ENCODE measurements around the gene HNMT.
A peak's percentile ranks its signal among the peaks of the same experiment; 100 is the strongest.
"Not testable (repeated sequence)": the region's sequence is repeated elsewhere in the genome, so short reads cannot be mapped to it uniquely, and the experiment has no call there.

HNMT gene

DNA sequence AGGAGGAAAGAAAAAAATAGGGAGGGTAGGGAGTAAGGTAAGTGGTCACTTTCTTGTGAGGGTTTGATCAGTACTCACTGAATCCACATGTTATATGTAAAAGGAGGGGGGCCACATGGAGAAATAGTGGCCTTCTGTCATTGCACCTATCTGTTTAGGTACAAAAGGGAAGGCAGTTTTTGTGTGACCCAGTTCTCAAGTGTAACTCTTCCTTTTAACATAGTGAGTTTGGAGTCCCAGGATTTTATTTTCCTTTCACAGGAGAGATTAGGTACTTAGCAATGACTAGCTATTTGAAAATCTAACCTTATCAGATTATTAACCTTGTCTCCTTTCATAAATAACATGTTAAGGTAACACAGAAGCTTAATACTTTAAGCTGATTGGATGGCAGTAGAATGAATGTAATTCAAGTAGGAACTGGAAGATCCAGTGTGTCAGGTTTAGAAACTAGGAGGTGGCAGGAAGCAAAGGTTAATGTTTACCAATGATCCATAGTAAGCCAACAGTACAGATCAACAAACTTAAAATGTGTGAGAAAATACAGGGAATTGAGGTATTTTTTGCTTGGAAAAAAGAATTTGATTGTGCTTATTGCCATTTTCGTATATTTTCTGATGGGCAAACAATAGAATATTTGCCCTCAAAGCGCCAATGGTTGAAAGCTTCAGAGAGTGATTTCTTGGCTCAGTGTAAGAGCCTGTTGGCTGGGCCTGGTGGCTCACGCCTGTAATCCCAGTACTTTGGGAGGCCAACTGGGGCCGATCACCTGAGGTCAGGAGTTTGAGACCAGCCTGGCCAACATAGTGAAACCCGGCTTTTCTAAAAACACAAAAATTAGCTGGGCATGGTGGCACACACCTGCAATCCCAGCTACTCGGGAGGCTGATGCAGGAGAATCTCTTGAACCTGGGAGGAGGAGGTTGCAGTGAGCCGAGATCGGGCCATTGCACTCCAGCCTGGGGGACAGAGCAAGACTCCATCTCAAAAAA is 11.3 kb downstream of the HNMT start:
- no peak for DNase-seq (ENCODE audit: low spot score)

GRCh38 chr2:137976274-137976673 is 12.0 kb downstream of the HNMT start:
- no peak for DNase-seq (ENCODE audit: low spot score)

- DNase-seq (ENCODE audit: low spot score), result no peak
These were observed 13.5 kb downstream of the HNMT start for GRCh38 chr2:137977790-137978189.

- DNase-seq (ENCODE audit: low spot score), result no peak
These were observed 16.2 kb downstream of the HNMT start for GRCh38 chr2:137980459-137980858.

DNA sequence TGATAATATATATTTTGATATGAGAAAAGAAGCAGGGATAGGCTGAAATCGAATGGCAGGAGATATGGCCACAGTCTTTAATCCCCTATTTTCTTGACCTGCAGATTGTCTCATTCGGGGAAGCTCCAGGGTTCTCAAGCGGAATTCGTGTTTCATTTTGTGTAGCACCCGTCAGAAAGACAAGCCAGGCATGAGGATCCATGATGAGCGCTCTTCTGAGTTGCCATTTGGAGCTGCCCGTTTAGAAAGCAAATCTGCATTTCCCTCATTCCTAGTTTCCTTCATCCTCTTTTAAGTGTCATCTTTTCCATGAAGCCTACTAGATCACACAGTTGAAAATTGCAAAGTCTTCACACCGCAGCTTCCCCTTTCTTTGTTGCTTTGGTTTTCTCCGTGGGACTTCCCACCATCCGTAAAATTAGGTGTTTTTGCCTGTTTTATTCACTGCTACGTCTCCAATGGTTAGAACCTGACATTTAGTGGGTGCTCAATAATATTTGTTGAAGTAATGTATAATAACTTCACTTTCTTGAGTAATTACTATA is 16.9 kb downstream of the HNMT start:
- peak; percentile 12 for DNase-seq (ENCODE audit: low spot score)

- no peak for DNase-seq (ENCODE audit: low spot score)
These were observed 19.3 kb downstream of the HNMT start for GRCh38 chr2:137983581-137983980.

DNA sequence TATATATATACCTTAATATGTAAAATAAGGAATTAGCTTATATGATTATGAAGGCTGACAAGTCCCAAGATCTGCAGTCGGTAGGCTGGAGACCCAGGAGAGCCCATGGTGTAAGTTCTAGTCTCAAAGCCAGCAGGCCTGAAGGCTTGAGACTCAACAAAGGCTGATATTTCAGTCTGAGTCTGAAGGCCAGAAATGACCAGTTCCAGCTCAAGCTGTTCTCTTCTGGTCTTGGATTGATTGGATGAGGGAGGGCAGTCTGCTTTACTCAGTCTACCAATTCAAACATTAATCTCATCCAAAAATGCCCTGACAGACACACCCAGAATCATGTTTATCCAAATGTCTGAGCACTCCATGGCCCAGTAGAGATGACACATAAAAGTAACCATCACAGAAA is 22.0 kb downstream of the HNMT start:
- no peak for DNase-seq (ENCODE audit: low spot score)

- DNase-seq (ENCODE audit: low spot score), result no peak
These were observed 22.7 kb downstream of the HNMT start for GRCh38 chr2:137987011-137987410.

GRCh38 chr2:137991078-137991477 is 26.8 kb downstream of the HNMT start:
- no peak for DNase-seq (ENCODE audit: low spot score)

DNA sequence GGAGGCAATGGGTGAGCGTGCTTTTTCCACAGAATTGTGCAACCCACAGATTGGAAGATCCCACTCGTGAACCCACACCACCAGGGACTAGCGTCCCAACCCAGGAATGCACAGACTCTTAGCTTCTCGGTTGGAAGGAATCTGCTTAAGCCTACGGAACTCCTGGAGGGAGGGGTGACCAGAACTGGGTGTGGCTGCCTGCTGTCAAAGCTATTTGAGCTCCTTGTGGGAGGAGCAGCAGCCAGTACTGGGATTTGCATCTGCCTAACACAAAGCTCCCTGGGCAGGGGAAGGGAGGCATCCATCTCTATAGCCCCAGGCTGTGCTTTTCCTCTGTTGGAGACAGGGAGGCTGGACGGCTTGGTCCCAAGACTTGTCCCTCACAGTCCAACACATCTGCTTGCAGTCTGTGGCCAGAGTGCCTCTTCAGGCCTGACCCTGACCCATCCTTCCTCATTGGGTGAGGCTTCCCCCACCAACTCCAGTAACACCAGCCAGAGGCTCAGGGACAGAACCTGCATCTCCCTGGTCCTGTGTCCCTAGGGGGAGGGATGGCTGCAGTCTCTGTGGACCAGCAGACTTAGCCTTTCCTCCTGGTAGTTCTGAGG is 27.9 kb downstream of the HNMT start:
- no peak for DNase-seq (ENCODE audit: low spot score)

GRCh38 chr2:137993715-137994476 is 29.6 kb downstream of the HNMT start:
- DNase-seq (ENCODE audit: low spot score), result not testable (repeated sequence)

GRCh38 chr2:137995368-137995767 is 31.1 kb downstream of the HNMT start:
- DNase-seq (ENCODE audit: low spot score), result not testable (repeated sequence)

- DNase-seq (ENCODE audit: low spot score), result not testable (repeated sequence)
These were observed 31.9 kb downstream of the HNMT start for GRCh38 chr2:137996158-137996557.

- no peak for DNase-seq (ENCODE audit: low spot score)
These were observed 33.5 kb downstream of the HNMT start for GRCh38 chr2:137997733-137998132.

DNA sequence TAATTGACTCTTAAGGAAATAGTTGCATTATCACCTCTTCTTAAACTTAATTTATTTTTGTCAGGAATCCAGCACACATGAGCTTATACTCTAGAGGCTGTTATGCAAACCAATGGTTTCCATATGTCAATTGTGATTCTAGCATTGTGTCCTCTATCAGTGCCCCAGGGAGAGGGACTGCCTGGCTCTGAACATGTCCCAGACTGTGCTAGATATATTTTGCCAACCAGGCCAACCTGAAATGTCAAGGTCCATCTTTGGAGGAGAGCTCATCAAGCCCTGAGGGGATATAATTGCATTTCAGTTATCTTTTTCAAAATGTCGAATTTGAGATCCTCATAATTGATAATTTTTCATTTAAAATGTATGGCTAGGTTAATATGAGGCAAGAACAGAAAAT is 34.2 kb downstream of the HNMT start:
- no peak for DNase-seq (ENCODE audit: low spot score)

DNA sequence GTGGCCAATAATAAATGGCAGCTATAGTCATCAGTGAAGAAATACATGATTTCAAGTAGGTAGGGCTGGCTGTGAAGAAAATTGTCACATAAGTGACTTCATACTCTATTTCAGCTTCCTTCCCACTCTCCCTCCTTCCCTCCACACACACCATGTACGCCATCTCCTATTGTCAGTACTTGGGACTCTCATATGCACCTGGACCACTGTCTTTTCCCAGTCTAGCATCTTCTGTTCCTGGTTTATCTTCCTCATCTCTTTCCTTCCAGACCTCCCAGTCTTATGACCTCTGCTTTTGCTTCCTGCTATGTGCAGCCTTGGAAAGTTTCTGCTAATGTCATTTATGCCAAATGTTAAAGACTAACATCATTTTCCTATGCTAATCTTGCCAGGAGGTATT is 35.0 kb downstream of the HNMT start:
- DNase-seq (ENCODE audit: low spot score), result no peak

DNA sequence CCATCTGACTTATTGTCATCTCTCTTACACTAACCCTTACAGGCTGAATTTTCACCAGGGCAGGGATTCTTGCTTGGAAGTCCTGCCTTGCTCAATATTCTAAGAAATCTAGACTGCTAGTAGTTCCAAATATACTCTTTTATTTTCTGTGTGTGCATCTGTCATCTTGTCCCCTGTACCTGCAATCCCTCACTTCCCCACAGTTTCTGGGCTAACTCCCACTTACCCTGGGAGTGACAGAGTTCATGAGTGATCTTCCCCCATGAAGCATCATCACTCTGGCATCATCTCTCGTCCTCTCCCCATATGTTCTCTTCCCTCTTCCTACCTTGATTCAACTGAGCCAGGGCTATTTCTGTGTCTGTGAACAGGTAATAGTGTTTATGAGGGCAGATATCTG is 35.7 kb downstream of the HNMT start:
- no peak for DNase-seq (ENCODE audit: low spot score)

DNA sequence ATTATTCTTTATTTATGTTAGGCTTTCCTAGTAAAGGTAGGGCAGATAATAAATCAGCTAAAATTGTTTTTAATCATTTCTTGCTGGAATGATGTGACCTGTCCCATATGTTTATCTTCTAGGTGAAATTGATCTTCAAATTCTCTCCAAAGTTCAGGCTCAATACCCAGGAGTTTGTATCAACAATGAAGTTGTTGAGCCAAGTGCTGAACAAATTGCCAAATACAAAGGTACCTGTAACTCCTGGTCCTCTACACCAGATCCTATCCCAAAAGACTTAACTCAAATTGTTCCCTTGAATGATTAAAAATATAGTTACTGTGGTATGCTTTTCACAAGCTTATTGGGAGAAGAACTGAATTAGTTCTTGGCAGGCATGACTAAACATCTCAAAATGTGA is 36.5 kb downstream of the HNMT start:
- no peak for DNase-seq (ENCODE audit: low spot score)

GRCh38 chr2:138003411-138003810 is 39.1 kb downstream of the HNMT start:
- DNase-seq (ENCODE audit: low spot score), result no peak

DNA sequence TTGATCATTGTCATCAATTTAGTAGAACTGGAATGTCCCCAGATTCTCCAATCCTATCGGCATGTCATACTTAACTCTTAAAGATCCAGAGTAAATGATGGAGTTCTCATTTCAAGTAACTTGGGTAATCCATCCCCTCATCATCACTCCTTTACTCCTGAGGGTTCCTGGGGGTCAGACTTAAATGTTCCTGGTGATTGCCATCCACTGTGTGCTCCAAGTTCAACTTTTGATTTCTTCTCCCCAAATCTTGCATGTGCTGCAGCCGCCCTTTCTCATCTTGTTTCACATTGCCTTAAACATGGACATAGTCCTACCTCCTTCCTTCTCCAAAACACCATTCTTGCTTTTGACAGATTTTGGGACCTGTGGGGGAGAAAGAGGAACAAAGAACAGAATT is 43.2 kb downstream of the HNMT start:
- no peak for DNase-seq (ENCODE audit: low spot score)

- DNase-seq (ENCODE audit: low spot score), result no peak
These were observed 45.3 kb downstream of the HNMT start for GRCh38 chr2:138009622-138010021.

DNA sequence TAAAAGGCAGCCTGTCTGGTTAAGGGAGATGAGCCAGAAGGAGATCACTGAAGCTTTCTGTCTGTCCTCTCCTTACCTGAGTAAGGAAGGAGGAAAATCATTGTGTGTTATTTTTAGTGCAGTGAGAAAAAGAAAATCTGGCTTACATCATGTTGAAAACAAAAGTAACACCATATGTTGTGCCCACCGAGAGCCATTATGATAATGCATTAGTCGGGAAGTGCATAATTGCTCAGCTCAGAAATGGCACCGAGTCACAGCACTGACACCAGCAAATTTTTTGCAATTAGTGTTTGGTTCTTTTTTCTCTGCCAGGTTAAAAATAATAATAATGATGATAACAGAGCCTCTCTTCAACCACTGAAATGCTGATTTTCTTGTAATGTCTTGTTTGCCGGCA is 46.6 kb downstream of the HNMT start:
- peak; percentile 18 for DNase-seq (ENCODE audit: low spot score)
